Activated naive CD8-positive, alpha-beta T cell treated with anti-CD3 and anti-CD28 coated beads, Interleukin-2, amount 10 ng/mL, durations not matched to agents 7 days and 5 days (primary cell): Measurements from ENCODE around the gene SLC7A8. TPM values are rescaled to one million over a fixed set of nuclear protein-coding genes. Genes with fewer than 3 reads are reported as not detected.
A peak's percentile ranks its signal among the peaks of the same experiment; 100 is the strongest.

Source experiments
- ATAC-seq: fragments of 150-1000 bp; cut with Tn5 transposase; one replicate; pipeline ENCODE4 v1.10.0; 2021; ENCODE audit warnings: low read depth, moderate library complexity
- POLR2A ChIA-PET: fragments of 350-600 bp; sonication (Branson Sonifier 250); formaldehyde crosslinking; loops from one replicate; lab custom pipeline; 2021; ENCODE audit warnings: antibody characterized with exemption; lab: Charles Lee
- DNase-seq: peaks from one replicate; pipeline ENCODE4 v3.0.0; 2021
- H3K27ac Mint-ChIP-seq: one replicate; pipeline ENCODE4 v1.8.0; 2022; ENCODE audit warnings: mild to moderate bottlenecking, mixed read lengths
- H3K27me3 Mint-ChIP-seq: one replicate; pipeline ENCODE4 v1.8.0; 2022; ENCODE audit warnings: mild to moderate bottlenecking, moderate library complexity, mixed read lengths
- H3K36me3 Mint-ChIP-seq: one replicate; pipeline ENCODE4 v1.8.0; 2021; ENCODE audit warnings: mild to moderate bottlenecking, mixed read lengths
- H3K4me1 Mint-ChIP-seq: one replicate; pipeline ENCODE4 v1.8.0; 2021; ENCODE audit warnings: mixed read lengths
- H3K4me3 Mint-ChIP-seq: one replicate; pipeline ENCODE4 v1.8.0; 2022; ENCODE audit warnings: mild to moderate bottlenecking, moderate library complexity, mixed read lengths
- H3K9me3 Mint-ChIP-seq: one replicate; pipeline ENCODE4 v1.8.0; 2021; ENCODE audit warnings: mixed read lengths
- total RNA-seq, 2 experiments: library from RNA; stranded (reverse); gene quantifications; one replicate each; pipeline ENCODE4 v1.2.3, GENCODE V29; 2021

Gene SLC7A8
- total RNA-seq, 2 experiments from 2014 or later: 1.8 to 3.1 TPM

- Mint-ChIP-seq H3K27me3 (no peaks in the 10 kb centered on the region), H3K4me3 (no peak overlapping the region), H3K36me3 (peaks cover 26% of the 10 kb centered on the region), H3K27ac (no peak overlapping the region), H3K4me1 (peaks cover 31% of the 10 kb centered on the region), H3K9me3 (no peaks in the 10 kb centered on the region)
- DNase-seq: no peak
- POLR2A ChIA-PET: interaction anchor here (0.6 to 2.8 kb wide), 19 partner anchors 8 to 1173 kb away, joined by 3 to 42 read pairs (median 6); partner anchors contain the start of genes CEBPE, HAUS4, OXA1L and PABPN1
- ATAC-seq: no peak
Measured at GRCh38 chr14:23093991-23094665, 89.3 kb downstream of the SLC7A8 start.

- POLR2A ChIA-PET: interaction anchor here (2.7 to 2.8 kb wide), 2 partner anchors 27 to 208 kb away, joined by 11 to 42 read pairs; partner anchors contain the start of gene CEBPE
- no peak for ATAC-seq
- DNase-seq: no peak
- Mint-ChIP-seq H3K27me3 (no peaks in the 10 kb centered on the region), H3K9me3 (no peaks in the 10 kb centered on the region), H3K36me3 (peaks cover 25% of the 10 kb centered on the region), H3K4me1 (peaks cover 30% of the 10 kb centered on the region), H3K27ac (no peak overlapping the region), H3K4me3 (no peak overlapping the region)
Measured at GRCh38 chr14:23093526-23093925, 89.9 kb downstream of the SLC7A8 start.

- H3K9me3 Mint-ChIP-seq: no peaks in the 10 kb centered on the region
- POLR2A ChIA-PET: no interaction called here
- no peak for DNase-seq
- H3K27me3 Mint-ChIP-seq: no peaks in the 10 kb centered on the region
- H3K4me1 Mint-ChIP-seq: peaks cover 30% of the 10 kb centered on the region
- H3K36me3 Mint-ChIP-seq: peaks cover 25% of the 10 kb centered on the region
- ATAC-seq: no peak
- no peak overlapping the region for H3K27ac Mint-ChIP-seq
- peak overlapping the region; percentile 24 for H3K4me3 Mint-ChIP-seq
Measured at GRCh38 chr14:23093104-23093503, 90.4 kb downstream of the SLC7A8 start.

- Mint-ChIP-seq H3K27me3 (no peaks in the 10 kb centered on the region), H3K4me3 (no peak overlapping the region), H3K4me1 (peaks cover 20% of the 10 kb centered on the region), H3K9me3 (no peaks in the 10 kb centered on the region), H3K36me3 (peaks cover 24% of the 10 kb centered on the region), H3K27ac (no peak overlapping the region)
- POLR2A ChIA-PET: interaction anchor here (0.7 to 1.2 kb wide), 3 partner anchors 11 to 20 kb away, joined by 3 to 7 read pairs (median 6); no protein-coding TSS in a partner anchor
- ATAC-seq (no peak), DNase-seq (no peak)
Measured at GRCh38 chr14:23091294-23092225, 91.9 kb downstream of the SLC7A8 start.

- H3K4me1 Mint-ChIP-seq: peaks cover 22% of the 10 kb centered on the region
- POLR2A ChIA-PET: interaction anchor here (1.0 to 1.2 kb wide), 2 partner anchors 19 to 133 kb away, joined by 3 read pairs; partner anchors contain the start of gene HAUS4
- DNase-seq (no peak), ATAC-seq (no peak)
- H3K36me3 Mint-ChIP-seq: peaks cover 28% of the 10 kb centered on the region
- H3K4me3 Mint-ChIP-seq: no peak overlapping the region
- H3K9me3 Mint-ChIP-seq: no peaks in the 10 kb centered on the region
- no peaks in the 10 kb centered on the region for H3K27me3 Mint-ChIP-seq
- no peak overlapping the region for H3K27ac Mint-ChIP-seq
Measured at GRCh38 chr14:23090254-23090636, 93.2 kb downstream of the SLC7A8 start.

GRCh38 chr14:23089498-23090253 is 93.8 kb downstream of the SLC7A8 start:
- Mint-ChIP-seq H3K4me3 (no peak overlapping the region), H3K27me3 (no peaks in the 10 kb centered on the region), H3K4me1 (peaks cover 22% of the 10 kb centered on the region), H3K36me3 (peaks cover 29% of the 10 kb centered on the region), H3K27ac (no peak overlapping the region), H3K9me3 (no peaks in the 10 kb centered on the region)
- DNase-seq (no peak), ATAC-seq (no peak)
- POLR2A ChIA-PET: interaction anchor here (1.0 kb wide), 1 partner anchor 133 kb away, joined by 3 read pairs; the partner anchor contains the start of gene HAUS4

GRCh38 chr14:23086565-23086964 is 96.9 kb downstream of the SLC7A8 start:
- no peaks in the 10 kb centered on the region for H3K9me3 Mint-ChIP-seq
- H3K27me3 Mint-ChIP-seq: no peaks in the 10 kb centered on the region
- no peak overlapping the region for H3K27ac Mint-ChIP-seq
- peaks cover 25% of the 10 kb centered on the region for H3K36me3 Mint-ChIP-seq
- peaks cover 9% of the 10 kb centered on the region for H3K4me1 Mint-ChIP-seq
- no peak for DNase-seq
- POLR2A ChIA-PET: interaction anchor here (2.1 kb wide), 1 partner anchor 8 kb away, joined by 6 read pairs; the partner anchor contains the start of genes ACIN1 and C14orf119
- no peak for ATAC-seq
- H3K4me3 Mint-ChIP-seq: no peak overlapping the region

GRCh38 chr14:23085458-23085857 is 98.0 kb downstream of the SLC7A8 start:
- no peak overlapping the region for H3K27ac Mint-ChIP-seq
- H3K4me1 Mint-ChIP-seq: peaks cover 7% of the 10 kb centered on the region
- ATAC-seq (no peak), DNase-seq (no peak)
- no peak overlapping the region for H3K4me3 Mint-ChIP-seq
- no peaks in the 10 kb centered on the region for H3K27me3 Mint-ChIP-seq
- POLR2A ChIA-PET: interaction anchor here (2.1 kb wide), 1 partner anchor 9 kb away, joined by 6 read pairs; the partner anchor contains the start of genes ACIN1 and C14orf119
- peaks cover 32% of the 10 kb centered on the region for H3K36me3 Mint-ChIP-seq
- H3K9me3 Mint-ChIP-seq: no peaks in the 10 kb centered on the region

- POLR2A ChIA-PET: interaction anchor here (0.5 kb wide), 1 partner anchor 19 kb away, joined by 5 read pairs; no protein-coding TSS in a partner anchor
Measured at GRCh38 chr14:23080474-23080873, 103.0 kb downstream of the SLC7A8 start.

GRCh38 chr14:23079716-23080115 is 103.7 kb downstream of the SLC7A8 start:
- Mint-ChIP-seq H3K4me3 (no peak overlapping the region), H3K27me3 (no peaks in the 10 kb centered on the region), H3K9me3 (no peaks in the 10 kb centered on the region), H3K36me3 (peaks cover 28% of the 10 kb centered on the region), H3K4me1 (peaks cover 4% of the 10 kb centered on the region), H3K27ac (peak overlapping the region; percentile 22)
- ATAC-seq (no peak), DNase-seq (no peak)
- POLR2A ChIA-PET: no interaction called here

More at GRCh38 chr14:23080474-23080873, 103.0 kb downstream of the SLC7A8 start:
- ATAC-seq (no peak), DNase-seq (no peak)
- Mint-ChIP-seq H3K4me1 (peaks cover 2% of the 10 kb centered on the region), H3K9me3 (no peaks in the 10 kb centered on the region), H3K4me3 (no peak overlapping the region), H3K36me3 (peaks cover 27% of the 10 kb centered on the region), H3K27ac (no peak overlapping the region), H3K27me3 (no peaks in the 10 kb centered on the region)

GRCh38 chr14:23078692-23079116 is 104.8 kb downstream of the SLC7A8 start:
- H3K9me3 Mint-ChIP-seq: no peaks in the 10 kb centered on the region
- no peak overlapping the region for H3K4me3 Mint-ChIP-seq
- peaks cover 4% of the 10 kb centered on the region for H3K4me1 Mint-ChIP-seq
- ATAC-seq: no peak
- DNase-seq: no peak
- POLR2A ChIA-PET: no interaction called here
- H3K36me3 Mint-ChIP-seq: peaks cover 25% of the 10 kb centered on the region
- no peak overlapping the region for H3K27ac Mint-ChIP-seq
- no peaks in the 10 kb centered on the region for H3K27me3 Mint-ChIP-seq

- no peak for DNase-seq
- H3K4me1 Mint-ChIP-seq: peaks cover 4% of the 10 kb centered on the region
- no peak for ATAC-seq
- H3K4me3 Mint-ChIP-seq: no peak overlapping the region
- POLR2A ChIA-PET: interaction anchor here (0.6 to 1.7 kb wide), 2 partner anchors 18 to 121 kb away, joined by 3 to 4 read pairs; partner anchors contain the start of genes ACIN1, C14orf119 and HAUS4
- no peak overlapping the region for H3K27ac Mint-ChIP-seq
- no peaks in the 10 kb centered on the region for H3K27me3 Mint-ChIP-seq
- H3K9me3 Mint-ChIP-seq: no peaks in the 10 kb centered on the region
- peaks cover 25% of the 10 kb centered on the region for H3K36me3 Mint-ChIP-seq
Measured at GRCh38 chr14:23077962-23078361, 105.5 kb downstream of the SLC7A8 start.
